Measurements from ENCODE around the gene EIF4E1B.

DNA sequence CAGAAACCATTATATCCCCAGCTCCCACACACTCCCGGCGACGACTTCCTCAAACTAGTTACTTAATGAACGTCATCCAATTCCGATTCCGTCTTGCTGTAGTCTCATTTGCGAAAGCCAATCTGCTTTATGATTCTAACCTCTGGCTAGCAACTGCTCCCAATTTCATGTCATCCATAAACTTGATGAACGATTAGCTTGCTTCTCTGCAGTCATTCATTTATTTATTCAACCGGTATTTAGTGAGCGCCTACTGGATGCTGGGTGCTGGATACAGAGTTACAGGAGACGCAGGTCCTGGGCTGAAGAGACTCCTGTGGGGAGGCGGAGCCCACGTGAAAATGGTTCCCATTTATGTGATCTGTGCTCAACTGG lies 63.0 kb downstream of the EIF4E1B start:
- TF ChIP-seq TAF1 (conservative IDR thresholded peaks at IDR 0.05): no peak
- TF ChIP-seq CTCF (IDR thresholded peaks at IDR 0.05; ENCODE audit: low read depth, low read length, missing input control): no peak
- no peak for TF ChIP-seq SP1 (IDR thresholded peaks at IDR 0.05)
- TF ChIP-seq, protein P1, sequence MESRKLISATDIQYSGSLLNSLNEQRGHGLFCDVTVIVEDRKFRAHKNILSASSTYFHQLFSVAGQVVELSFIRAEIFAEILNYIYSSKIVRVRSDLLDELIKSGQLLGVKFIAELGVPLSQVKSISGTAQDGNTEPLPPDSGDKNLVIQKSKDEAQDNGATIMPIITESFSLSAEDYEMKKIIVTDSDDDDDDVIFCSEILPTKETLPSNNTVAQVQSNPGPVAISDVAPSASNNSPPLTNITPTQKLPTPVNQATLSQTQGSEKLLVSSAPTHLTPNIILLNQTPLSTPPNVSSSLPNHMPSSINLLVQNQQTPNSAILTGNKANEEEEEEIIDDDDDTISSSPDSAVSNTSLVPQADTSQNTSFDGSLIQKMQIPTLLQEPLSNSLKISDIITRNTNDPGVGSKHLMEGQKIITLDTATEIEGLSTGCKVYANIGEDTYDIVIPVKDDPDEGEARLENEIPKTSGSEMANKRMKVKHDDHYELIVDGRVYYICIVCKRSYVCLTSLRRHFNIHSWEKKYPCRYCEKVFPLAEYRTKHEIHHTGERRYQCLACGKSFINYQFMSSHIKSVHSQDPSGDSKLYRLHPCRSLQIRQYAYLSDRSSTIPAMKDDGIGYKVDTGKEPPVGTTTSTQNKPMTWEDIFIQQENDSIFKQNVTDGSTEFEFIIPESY (IDR thresholded peaks at IDR 0.05): no peak
- no peak for TF ChIP-seq HNF4G (IDR thresholded peaks at IDR 0.05)
- TF ChIP-seq JUND (IDR thresholded peaks at IDR 0.05): no peak
- no peak for TF ChIP-seq GABPA (IDR thresholded peaks at IDR 0.05 in 1 of 2, conservative IDR thresholded peaks at IDR 0.05 in 1 of 2)
- no peak for TF ChIP-seq REST (IDR thresholded peaks at IDR 0.05)
- TF ChIP-seq YY1 (IDR thresholded peaks at IDR 0.05): no peak
- TF ChIP-seq ATF3 (IDR thresholded peaks at IDR 0.05): no peak
- no peak for TF ChIP-seq RAD21 (IDR thresholded peaks at IDR 0.05)

All from liver (tissue), 3 donors.